NT2/D1 (cell line): ENCODE measurements around the gene GATB.

Source experiments
- DNase-seq: peaks from one replicate; pipeline ENCODE4 v3.0.0-alpha.2; 2011; ENCODE audit warnings: low read depth, low spot score
- H3K27me3 ChIP-seq: 2 replicates; pipeline ENCODE4 v1.6.0; 2011; ENCODE audit warnings: mild to moderate bottlenecking; ENCODE audit not compliant: insufficient read length, insufficient read depth
- H3K36me3 ChIP-seq: 2 replicates; pipeline ENCODE4 v1.6.1; 2011; ENCODE audit warnings: mild to moderate bottlenecking, low read length, mixed read lengths; ENCODE audit not compliant: insufficient read depth, insufficient read length
- H3K4me1 ChIP-seq: 2 replicates; pipeline ENCODE4 v1.5.1; 2011; ENCODE audit not compliant: insufficient read depth, insufficient read length
- H3K4me3 ChIP-seq: 2 replicates; pipeline ENCODE4 v1.5.1; 2011; ENCODE audit warnings: low read depth; ENCODE audit not compliant: insufficient read length
- H3K9ac ChIP-seq: 2 replicates; pipeline ENCODE4 v1.6.0; 2011; ENCODE audit warnings: low read depth; ENCODE audit not compliant: insufficient read length
- H3K9me3 ChIP-seq: 2 replicates; pipeline ENCODE4 v1.5.1; 2011; ENCODE audit warnings: mild to moderate bottlenecking, low read length; ENCODE audit not compliant: insufficient read depth
- SUZ12 ChIP-seq: IDR thresholded peaks from 2 replicates; pipeline ENCODE4 v1.6.1; 2011; ENCODE audit not compliant: insufficient read length, insufficient read depth; ENCODE audit errors: extremely low read depth
- YY1 ChIP-seq: IDR thresholded peaks from 2 replicates; pipeline ENCODE4 v1.6.1; 2011; ENCODE audit not compliant: insufficient read length, insufficient read depth
- ZNF274 ChIP-seq: IDR thresholded peaks from 2 replicates; pipeline ENCODE4 v1.6.1; 2011; ENCODE audit warnings: mild to moderate bottlenecking, low read depth, low read length

GATB gene

DNA sequence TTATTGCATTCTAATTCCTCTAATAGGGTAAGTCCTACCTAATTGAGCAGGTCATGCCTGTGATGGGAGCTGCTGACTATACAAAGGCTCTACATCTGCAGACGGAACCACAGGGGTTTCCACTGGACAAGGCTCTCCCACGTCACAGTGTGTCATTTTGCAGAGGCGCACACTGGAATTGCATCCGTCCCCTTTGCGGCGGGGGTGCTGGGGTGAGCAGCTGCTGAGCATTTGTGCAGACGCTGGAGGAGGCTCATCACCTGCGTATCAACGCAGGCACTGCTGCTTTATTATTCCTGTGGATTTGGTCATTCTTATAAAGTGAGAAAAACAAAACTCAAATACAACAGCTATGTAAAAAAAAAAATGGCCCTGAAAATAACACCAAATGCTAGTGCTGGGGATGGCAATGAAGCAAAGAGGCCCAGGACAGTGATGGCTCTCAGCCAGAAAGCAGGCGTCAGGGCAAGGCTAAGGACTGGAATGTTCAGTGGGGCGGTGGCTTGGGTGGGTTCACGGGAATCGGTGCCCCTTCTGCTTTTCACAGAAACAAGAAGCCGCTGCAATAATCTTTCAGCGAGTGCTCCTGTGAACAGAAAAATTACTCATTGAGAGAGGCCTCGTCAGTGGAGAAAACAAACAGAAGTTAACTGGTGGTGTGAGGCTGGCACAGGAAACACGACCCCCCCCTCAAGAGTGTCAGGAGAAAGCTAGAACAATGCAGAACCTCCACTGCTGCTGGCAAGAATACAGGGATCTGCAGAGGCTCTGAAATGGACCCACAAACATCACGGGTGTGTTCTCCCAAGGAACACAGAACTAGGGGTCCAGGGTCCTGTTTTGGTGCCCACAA lies 67.8 kb downstream of the GATB start:
- Histone ChIP-seq H3K36me3 (peaks cover 7% of the 10 kb centered on the region), H3K27me3 (no peaks in the 10 kb centered on the region), H3K9ac (no peak overlapping the region), H3K4me1 (peaks cover 2% of the 10 kb centered on the region), H3K9me3 (no peaks in the 10 kb centered on the region), H3K4me3 (no peak overlapping the region)
- DNase-seq: no peak
- no peak for TF ChIP-seq SUZ12
- TF ChIP-seq ZNF274: no peak
- TF ChIP-seq YY1: no peak

GRCh38 chr4:151692443-151692782 lies 68.4 kb downstream of the GATB start:
- no peaks in the 10 kb centered on the region for H3K9me3 ChIP-seq
- H3K4me1 ChIP-seq: peaks cover 7% of the 10 kb centered on the region
- H3K27me3 ChIP-seq: no peaks in the 10 kb centered on the region
- H3K4me3 ChIP-seq: no peak overlapping the region
- no peak for DNase-seq
- H3K9ac ChIP-seq: no peak overlapping the region
- H3K36me3 ChIP-seq: peaks cover 4% of the 10 kb centered on the region
- TF ChIP-seq YY1 (no peak), ZNF274 (no peak), SUZ12 (no peak)

GRCh38 chr4:151691639-151692442 lies 69.0 kb downstream of the GATB start:
- no peak for DNase-seq
- no peak overlapping the region for H3K9ac ChIP-seq
- peaks cover 7% of the 10 kb centered on the region for H3K4me1 ChIP-seq
- H3K27me3 ChIP-seq: no peaks in the 10 kb centered on the region
- no peak overlapping the region for H3K4me3 ChIP-seq
- H3K36me3 ChIP-seq: peaks cover 7% of the 10 kb centered on the region
- no peak for TF ChIP-seq ZNF274
- TF ChIP-seq SUZ12: no peak
- no peak for TF ChIP-seq YY1
- H3K9me3 ChIP-seq: no peaks in the 10 kb centered on the region

DNA sequence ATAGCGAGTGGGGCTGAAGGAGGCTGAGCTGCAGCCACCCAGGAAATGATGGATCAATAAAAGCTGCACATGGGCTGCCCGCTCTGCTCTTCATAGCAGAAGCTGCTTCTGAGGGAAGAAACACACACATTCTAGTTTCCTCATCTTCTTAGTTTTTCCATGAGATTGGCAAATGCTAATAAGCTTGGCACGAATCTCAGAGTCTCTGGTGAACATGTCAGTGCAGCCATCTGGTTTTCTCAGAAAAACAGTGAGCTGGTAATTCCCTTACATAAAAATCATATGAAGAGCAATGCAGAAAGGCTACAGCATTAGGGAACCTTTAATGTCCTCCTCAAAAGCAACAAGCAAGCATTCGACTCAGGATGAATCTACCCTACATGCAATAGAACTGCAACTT lies 69.9 kb downstream of the GATB start:
- Histone ChIP-seq H3K4me1 (peaks cover 7% of the 10 kb centered on the region), H3K9ac (no peak overlapping the region), H3K27me3 (no peaks in the 10 kb centered on the region), H3K36me3 (peaks cover 14% of the 10 kb centered on the region), H3K9me3 (no peaks in the 10 kb centered on the region), H3K4me3 (no peak overlapping the region)
- no peak for DNase-seq
- TF ChIP-seq YY1 (no peak), SUZ12 (no peak), ZNF274 (no peak)

DNA sequence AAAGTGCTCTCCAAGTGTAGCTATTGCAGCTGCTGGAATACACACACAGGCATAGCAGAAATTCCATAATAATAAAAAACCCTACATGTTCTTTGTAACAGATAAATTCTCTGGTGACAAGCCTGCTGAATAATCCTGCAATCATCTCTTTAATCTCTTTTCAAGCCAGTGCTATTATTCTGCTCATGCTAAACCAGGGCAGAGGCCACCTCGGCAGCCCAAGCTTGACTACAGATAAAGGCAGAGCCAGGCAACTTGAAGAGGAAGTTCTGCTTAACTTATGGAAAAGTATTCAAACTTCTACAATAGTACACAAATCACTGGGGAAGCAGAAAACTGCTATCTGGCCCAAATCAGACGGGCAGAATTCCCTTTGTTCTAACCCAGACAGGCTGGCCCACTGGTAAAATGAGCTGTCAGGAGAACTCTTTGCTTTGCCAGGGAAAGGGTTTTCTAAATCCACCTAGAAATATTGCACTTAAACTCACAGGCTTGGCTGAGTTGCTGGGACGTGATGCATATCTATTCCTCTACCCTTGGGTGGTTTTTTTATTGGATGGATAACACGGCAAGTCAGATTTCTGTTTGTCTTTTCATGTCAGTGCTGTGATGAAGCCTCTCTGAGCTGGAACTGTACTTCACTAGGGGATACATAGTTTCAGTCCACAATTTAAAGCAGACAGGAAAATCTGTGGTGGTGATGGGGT lies 70.5 kb downstream of the GATB start:
- Histone ChIP-seq H3K4me3 (no peak overlapping the region), H3K27me3 (no peaks in the 10 kb centered on the region), H3K9me3 (no peaks in the 10 kb centered on the region), H3K9ac (no peak overlapping the region), H3K4me1 (peaks cover 7% of the 10 kb centered on the region), H3K36me3 (peaks cover 16% of the 10 kb centered on the region)
- DNase-seq: no peak
- no peak for TF ChIP-seq ZNF274
- TF ChIP-seq YY1: no peak
- TF ChIP-seq SUZ12: no peak

- peaks cover 19% of the 10 kb centered on the region for H3K36me3 ChIP-seq
- no peaks in the 10 kb centered on the region for H3K9me3 ChIP-seq
- no peak overlapping the region for H3K4me3 ChIP-seq
- H3K9ac ChIP-seq: no peak overlapping the region
- no peaks in the 10 kb centered on the region for H3K27me3 ChIP-seq
- no peak for DNase-seq
- TF ChIP-seq ZNF274 (no peak), YY1 (no peak), SUZ12 (no peak)
- peaks cover 7% of the 10 kb centered on the region for H3K4me1 ChIP-seq
Observed at GRCh38 chr4:151689211-151689991, 71.4 kb downstream of the GATB start.

DNA sequence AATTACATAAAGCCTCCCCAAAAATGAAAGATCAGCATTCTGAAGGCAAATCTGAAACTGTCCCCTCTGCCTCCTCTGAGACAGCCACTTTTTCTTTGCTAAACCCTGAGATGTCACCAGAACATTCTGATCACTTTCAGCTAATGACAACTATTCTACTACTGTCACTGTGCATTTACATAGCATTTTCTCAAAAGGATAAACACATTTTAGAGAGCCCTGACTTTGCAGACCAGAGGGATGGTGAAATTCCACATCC lies 72.1 kb downstream of the GATB start:
- no peak for DNase-seq
- no peaks in the 10 kb centered on the region for H3K27me3 ChIP-seq
- no peaks in the 10 kb centered on the region for H3K9me3 ChIP-seq
- peaks cover 7% of the 10 kb centered on the region for H3K4me1 ChIP-seq
- TF ChIP-seq ZNF274 (no peak), YY1 (no peak), SUZ12 (no peak)
- no peak overlapping the region for H3K9ac ChIP-seq
- H3K4me3 ChIP-seq: no peak overlapping the region
- H3K36me3 ChIP-seq: peaks cover 22% of the 10 kb centered on the region
